ES-I3 (cell line): ENCODE data around the gene CAMK1.

ENCODE experiments used
- H3K36me3 ChIP-seq: 2 replicates; pipeline ENCODE4 v1.6.1; 2013; ENCODE audit warnings: mild to moderate bottlenecking, low read length, control low read depth, moderate library complexity; ENCODE audit not compliant: insufficient read depth
- H3K4me1 ChIP-seq: 2 replicates; pipeline ENCODE4 v1.6.1; 2013; ENCODE audit warnings: mild to moderate bottlenecking, control low read depth, low read length; ENCODE audit not compliant: insufficient read depth
- H3K9ac ChIP-seq: 2 replicates; pipeline ENCODE4 v1.6.1; 2013; ENCODE audit warnings: low read depth, mild to moderate bottlenecking, low read length, moderate library complexity
- H3K9me3 ChIP-seq: 2 replicates; pipeline ENCODE4 v1.6.1; 2013; ENCODE audit warnings: mild to moderate bottlenecking, low read length, moderate library complexity; ENCODE audit not compliant: control insufficient read depth, insufficient read depth

Gene CAMK1

GRCh38 chr3:9749645-9750555, 19.8 kb downstream of the CAMK1 start, which contains the start of gene OGG1:
OGG1 (plus strand) TSS chr3:9749952; CDS start chr3:9750287, 335 bp downstream.
- peaks cover 3% of the 10 kb centered on the region for H3K36me3 ChIP-seq
- H3K9me3 ChIP-seq: no peaks in the 10 kb centered on the region
- H3K9ac ChIP-seq: peak within 1 kb of the TSS; percentile 84
- no peaks in the 10 kb centered on the region for H3K4me1 ChIP-seq

- H3K9ac ChIP-seq: peak overlapping the region; percentile 84
- peaks cover 3% of the 10 kb centered on the region for H3K36me3 ChIP-seq
- H3K4me1 ChIP-seq: no peaks in the 10 kb centered on the region
- H3K9me3 ChIP-seq: no peaks in the 10 kb centered on the region
Observed at GRCh38 chr3:9749296-9749644, 20.5 kb downstream of the CAMK1 start.

GRCh38 chr3:9748031-9748430, 21.7 kb downstream of the CAMK1 start:
- no peaks in the 10 kb centered on the region for H3K9me3 ChIP-seq
- H3K9ac ChIP-seq: no peak overlapping the region
- H3K4me1 ChIP-seq: no peaks in the 10 kb centered on the region
- peaks cover 11% of the 10 kb centered on the region for H3K36me3 ChIP-seq

- H3K9ac ChIP-seq: no peak overlapping the region
- peaks cover 18% of the 10 kb centered on the region for H3K36me3 ChIP-seq
- no peaks in the 10 kb centered on the region for H3K4me1 ChIP-seq
- H3K9me3 ChIP-seq: no peaks in the 10 kb centered on the region
Observed at GRCh38 chr3:9747267-9747666, 22.5 kb downstream of the CAMK1 start.

- no peaks in the 10 kb centered on the region for H3K9me3 ChIP-seq
- peaks cover 24% of the 10 kb centered on the region for H3K36me3 ChIP-seq
- H3K4me1 ChIP-seq: no peaks in the 10 kb centered on the region
- H3K9ac ChIP-seq: no peak overlapping the region
Observed at GRCh38 chr3:9746330-9746729, 23.4 kb downstream of the CAMK1 start.

GRCh38 chr3:9745521-9745920, 24.2 kb downstream of the CAMK1 start:
- Histone ChIP-seq H3K9me3 (no peaks in the 10 kb centered on the region), H3K4me1 (no peaks in the 10 kb centered on the region), H3K36me3 (peaks cover 26% of the 10 kb centered on the region), H3K9ac (no peak overlapping the region)

- H3K36me3 ChIP-seq: peaks cover 34% of the 10 kb centered on the region
Observed at GRCh38 chr3:9744162-9744561, 25.6 kb downstream of the CAMK1 start.

GRCh38 chr3:9743548-9743947, 26.2 kb downstream of the CAMK1 start:
- no peaks in the 10 kb centered on the region for H3K9me3 ChIP-seq
- peaks cover 40% of the 10 kb centered on the region for H3K36me3 ChIP-seq
- no peaks in the 10 kb centered on the region for H3K4me1 ChIP-seq
- no peak overlapping the region for H3K9ac ChIP-seq

More at GRCh38 chr3:9744162-9744561, 25.6 kb downstream of the CAMK1 start:
- Histone ChIP-seq H3K9me3 (no peaks in the 10 kb centered on the region), H3K9ac (no peak overlapping the region), H3K4me1 (no peaks in the 10 kb centered on the region)

- peaks cover 43% of the 10 kb centered on the region for H3K36me3 ChIP-seq
- H3K9me3 ChIP-seq: no peaks in the 10 kb centered on the region
- H3K9ac ChIP-seq: no peak overlapping the region
- H3K4me1 ChIP-seq: no peaks in the 10 kb centered on the region
Observed at GRCh38 chr3:9742560-9742959, 27.2 kb downstream of the CAMK1 start.

- Histone ChIP-seq H3K9ac (no peak overlapping the region), H3K4me1 (no peaks in the 10 kb centered on the region), H3K36me3 (peaks cover 52% of the 10 kb centered on the region), H3K9me3 (no peaks in the 10 kb centered on the region)
Observed at GRCh38 chr3:9739181-9739580, 30.6 kb downstream of the CAMK1 start.

GRCh38 chr3:9736831-9737230, 32.9 kb downstream of the CAMK1 start:
- H3K9ac ChIP-seq: no peak overlapping the region
- H3K9me3 ChIP-seq: no peaks in the 10 kb centered on the region
- H3K36me3 ChIP-seq: peaks cover 35% of the 10 kb centered on the region
- peaks cover 6% of the 10 kb centered on the region; the same call in 1 of the 2 replicates for H3K4me1 ChIP-seq

- Histone ChIP-seq H3K9ac (peak overlapping the region; percentile 100), H3K4me1 (peaks cover 6% of the 10 kb centered on the region; the same call in 1 of the 2 replicates), H3K36me3 (peaks cover 13% of the 10 kb centered on the region), H3K9me3 (no peaks in the 10 kb centered on the region)
Observed at GRCh38 chr3:9732740-9733115, 37.0 kb downstream of the CAMK1 start.

- peaks cover 8% of the 10 kb centered on the region for H3K36me3 ChIP-seq
Observed at GRCh38 chr3:9732080-9732739, 37.5 kb downstream of the CAMK1 start.

GRCh38 chr3:9731206-9732079, 38.3 kb downstream of the CAMK1 start, which contains the start of gene BRPF1:
BRPF1 (plus strand) TSS chr3:9731735; CDS start chr3:9734141, 2,406 bp downstream.
- Histone ChIP-seq H3K36me3 (peaks cover under 1% of the 10 kb centered on the region; the same call in 1 of the 2 replicates), H3K9ac (peak within 1 kb of the TSS; percentile 100), H3K4me1 (peaks cover 6% of the 10 kb centered on the region; the same call in 1 of the 2 replicates), H3K9me3 (no peaks in the 10 kb centered on the region)

More at GRCh38 chr3:9732080-9732739, 37.5 kb downstream of the CAMK1 start:
- Histone ChIP-seq H3K9ac (peak overlapping the region; percentile 100), H3K4me1 (peaks cover 6% of the 10 kb centered on the region; the same call in 1 of the 2 replicates), H3K9me3 (no peaks in the 10 kb centered on the region)
